ENCODE data around the gene ZFPL1.

Gene ZFPL1

DNA sequence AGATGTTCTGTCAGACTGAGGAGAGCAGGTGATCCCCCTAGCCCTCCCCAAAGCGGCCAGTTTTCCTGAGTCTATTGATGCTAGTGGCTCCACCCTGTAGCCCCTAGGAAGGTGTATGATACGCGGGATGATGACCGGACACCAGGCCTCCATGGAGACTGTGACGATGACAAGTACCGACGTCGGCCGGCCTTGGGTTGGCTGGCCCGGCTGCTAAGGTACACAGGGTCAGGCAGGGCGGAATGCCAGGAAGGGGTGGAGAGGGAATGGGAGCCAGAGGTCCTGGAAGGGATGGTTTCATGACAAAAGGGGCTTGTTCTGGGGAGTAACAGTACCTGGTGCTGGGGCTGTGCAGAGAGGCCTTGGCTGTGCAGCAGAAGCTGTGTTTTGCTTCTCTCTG, 3.2 kb downstream of the ZFPL1 start:
- TF ChIP-seq ZBTB7A (IDR thresholded peaks at IDR 0.05; ENCODE audit: low read depth): no peak
- no peak for TF ChIP-seq YY1 (IDR thresholded peaks at IDR 0.05; ENCODE audit: low read depth)
- TF ChIP-seq RAD21 (IDR thresholded peaks at IDR 0.05; ENCODE audit: low read depth): no peak
- TF ChIP-seq TAF1 (IDR thresholded peaks at IDR 0.05; ENCODE audit: low read depth): no peak
- no peak for TF ChIP-seq EGR1 (IDR thresholded peaks at IDR 0.05)
- TF ChIP-seq EP300 (IDR thresholded peaks at IDR 0.05; ENCODE audit: borderline replicate concordance): no peak
- TF ChIP-seq, protein P1, sequence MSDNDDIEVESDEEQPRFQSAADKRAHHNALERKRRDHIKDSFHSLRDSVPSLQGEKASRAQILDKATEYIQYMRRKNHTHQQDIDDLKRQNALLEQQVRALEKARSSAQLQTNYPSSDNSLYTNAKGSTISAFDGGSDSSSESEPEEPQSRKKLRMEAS (IDR thresholded peaks at IDR 0.05): no peak
- TF ChIP-seq FOXM1 (IDR thresholded peaks at IDR 0.05; ENCODE audit: borderline replicate concordance, low read depth): no peak
- TF ChIP-seq NFIC (IDR thresholded peaks at IDR 0.05): no peak
- TF ChIP-seq CEBPB (IDR thresholded peaks at IDR 0.05): no peak

DNA sequence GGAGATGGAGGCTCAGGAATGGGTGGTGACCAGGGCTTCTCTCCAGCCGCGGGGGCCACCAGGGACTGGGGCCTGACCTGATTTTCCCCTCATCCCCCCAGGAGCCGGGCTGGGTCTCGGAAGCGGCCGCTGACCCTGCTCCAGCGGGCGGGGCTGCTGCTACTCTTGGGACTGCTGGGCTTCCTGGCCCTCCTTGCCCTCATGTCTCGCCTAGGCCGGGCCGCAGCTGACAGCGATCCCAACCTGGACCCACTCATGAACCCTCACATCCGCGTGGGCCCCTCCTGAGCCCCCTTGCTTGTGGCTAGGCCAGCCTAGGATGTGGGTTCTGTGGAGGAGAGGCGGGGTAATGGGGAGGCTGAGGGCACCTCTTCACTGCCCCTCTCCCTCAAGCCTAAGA, 3.8 kb downstream of the ZFPL1 start:
- TF ChIP-seq CEBPB (IDR thresholded peaks at IDR 0.05): no peak
- no peak for TF ChIP-seq TEAD4 (IDR thresholded peaks at IDR 0.05)

DNA sequence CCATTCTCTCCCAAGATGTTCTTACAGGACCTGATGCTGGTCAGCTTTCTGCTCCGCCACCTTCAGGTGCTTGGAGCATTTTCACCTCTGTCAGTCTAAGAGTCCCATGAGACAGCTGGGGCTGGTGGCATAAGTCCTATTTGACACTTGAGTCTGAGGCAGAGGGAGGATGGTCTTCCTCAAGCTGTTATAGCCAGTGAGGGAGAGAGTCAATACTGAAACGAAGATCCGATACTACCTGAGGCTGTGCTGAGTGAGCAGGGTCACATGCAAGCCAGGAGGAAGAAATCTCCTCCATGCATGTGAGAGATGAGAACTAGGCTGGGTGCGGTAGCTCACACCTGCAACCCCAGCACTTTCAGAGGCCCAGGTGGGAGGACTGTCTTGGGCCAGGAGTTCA, 5.6 kb downstream of the ZFPL1 start:
- TF ChIP-seq TAF1 (IDR thresholded peaks at IDR 0.05; ENCODE audit: low read depth) (no peak), NFIC (IDR thresholded peaks at IDR 0.05) (no peak), FOXM1 (IDR thresholded peaks at IDR 0.05; ENCODE audit: borderline replicate concordance, low read depth) (no peak), ZBTB7A (IDR thresholded peaks at IDR 0.05; ENCODE audit: low read depth) (no peak), EP300 (IDR thresholded peaks at IDR 0.05; ENCODE audit: borderline replicate concordance) (no peak), TEAD4 (IDR thresholded peaks at IDR 0.05) (no peak), CREB1 (IDR thresholded peaks at IDR 0.05; ENCODE audit: low read depth) (no peak), EGR1 (IDR thresholded peaks at IDR 0.05) (no peak)
- TF ChIP-seq, protein P1 (IDR thresholded peaks at IDR 0.05): no peak
- TF ChIP-seq, protein P2, sequence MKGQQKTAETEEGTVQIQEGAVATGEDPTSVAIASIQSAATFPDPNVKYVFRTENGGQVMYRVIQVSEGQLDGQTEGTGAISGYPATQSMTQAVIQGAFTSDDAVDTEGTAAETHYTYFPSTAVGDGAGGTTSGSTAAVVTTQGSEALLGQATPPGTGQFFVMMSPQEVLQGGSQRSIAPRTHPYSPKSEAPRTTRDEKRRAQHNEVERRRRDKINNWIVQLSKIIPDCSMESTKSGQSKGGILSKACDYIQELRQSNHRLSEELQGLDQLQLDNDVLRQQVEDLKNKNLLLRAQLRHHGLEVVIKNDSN (IDR thresholded peaks at IDR 0.05): no peak

DNA sequence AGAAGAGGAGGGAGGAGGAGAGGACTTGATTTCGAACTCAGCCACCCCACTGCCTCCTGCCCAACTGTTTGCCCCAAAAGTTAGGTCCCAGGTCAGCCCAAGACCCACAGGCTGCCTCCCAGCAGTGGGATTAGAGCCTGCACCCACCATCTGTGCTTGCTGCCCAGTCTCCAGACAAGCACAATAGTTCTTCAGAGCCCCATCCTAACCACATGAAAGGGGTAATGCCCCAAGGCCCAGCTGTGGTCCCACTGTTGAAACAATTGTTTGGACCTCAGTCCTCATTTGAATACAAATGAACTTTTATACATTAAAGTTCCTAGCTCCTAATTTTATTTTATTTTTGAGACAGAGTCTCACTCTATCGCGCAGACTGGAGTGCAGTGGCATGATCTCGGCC, 6.6 kb downstream of the ZFPL1 start:
- TF ChIP-seq TEAD4 (IDR thresholded peaks at IDR 0.05): no peak
- TF ChIP-seq, protein P2 (IDR thresholded peaks at IDR 0.05): no peak
- TF ChIP-seq TCF12 (IDR thresholded peaks at IDR 0.05; ENCODE audit: low read depth): no peak
- no peak for TF ChIP-seq CREB1 (IDR thresholded peaks at IDR 0.05; ENCODE audit: low read depth)
- no peak for TF ChIP-seq YY1 (IDR thresholded peaks at IDR 0.05; ENCODE audit: low read depth)
- TF ChIP-seq ZBTB7A (IDR thresholded peaks at IDR 0.05; ENCODE audit: low read depth): no peak
- no peak for TF ChIP-seq NFIC (IDR thresholded peaks at IDR 0.05)
- TF ChIP-seq, protein P1 (IDR thresholded peaks at IDR 0.05): no peak
- TF ChIP-seq FOXM1 (IDR thresholded peaks at IDR 0.05; ENCODE audit: borderline replicate concordance, low read depth): no peak
- no peak for TF ChIP-seq RAD21 (IDR thresholded peaks at IDR 0.05; ENCODE audit: low read depth)
- TF ChIP-seq EP300 (IDR thresholded peaks at IDR 0.05; ENCODE audit: borderline replicate concordance): no peak

DNA sequence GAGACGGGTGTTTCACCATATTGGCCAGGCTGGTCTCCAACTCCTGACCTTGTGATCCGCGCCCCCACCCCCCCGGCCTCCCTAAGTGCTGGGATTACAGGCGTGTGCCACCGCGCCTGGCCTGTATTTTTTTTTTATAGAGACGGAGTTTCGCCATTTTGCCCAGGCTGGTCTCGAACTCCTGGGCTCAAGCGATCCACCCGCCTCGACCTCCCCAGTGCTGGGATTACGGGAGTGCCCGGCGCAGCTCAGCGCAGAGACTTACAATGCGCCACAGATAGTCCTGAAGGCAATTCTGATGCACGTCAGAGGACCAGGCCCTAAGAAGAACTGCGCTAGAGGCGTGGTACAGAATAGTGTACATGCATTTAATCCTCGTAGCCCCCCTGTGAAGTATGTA, 11.4 kb downstream of the ZFPL1 start:
- TF ChIP-seq, protein P3, sequence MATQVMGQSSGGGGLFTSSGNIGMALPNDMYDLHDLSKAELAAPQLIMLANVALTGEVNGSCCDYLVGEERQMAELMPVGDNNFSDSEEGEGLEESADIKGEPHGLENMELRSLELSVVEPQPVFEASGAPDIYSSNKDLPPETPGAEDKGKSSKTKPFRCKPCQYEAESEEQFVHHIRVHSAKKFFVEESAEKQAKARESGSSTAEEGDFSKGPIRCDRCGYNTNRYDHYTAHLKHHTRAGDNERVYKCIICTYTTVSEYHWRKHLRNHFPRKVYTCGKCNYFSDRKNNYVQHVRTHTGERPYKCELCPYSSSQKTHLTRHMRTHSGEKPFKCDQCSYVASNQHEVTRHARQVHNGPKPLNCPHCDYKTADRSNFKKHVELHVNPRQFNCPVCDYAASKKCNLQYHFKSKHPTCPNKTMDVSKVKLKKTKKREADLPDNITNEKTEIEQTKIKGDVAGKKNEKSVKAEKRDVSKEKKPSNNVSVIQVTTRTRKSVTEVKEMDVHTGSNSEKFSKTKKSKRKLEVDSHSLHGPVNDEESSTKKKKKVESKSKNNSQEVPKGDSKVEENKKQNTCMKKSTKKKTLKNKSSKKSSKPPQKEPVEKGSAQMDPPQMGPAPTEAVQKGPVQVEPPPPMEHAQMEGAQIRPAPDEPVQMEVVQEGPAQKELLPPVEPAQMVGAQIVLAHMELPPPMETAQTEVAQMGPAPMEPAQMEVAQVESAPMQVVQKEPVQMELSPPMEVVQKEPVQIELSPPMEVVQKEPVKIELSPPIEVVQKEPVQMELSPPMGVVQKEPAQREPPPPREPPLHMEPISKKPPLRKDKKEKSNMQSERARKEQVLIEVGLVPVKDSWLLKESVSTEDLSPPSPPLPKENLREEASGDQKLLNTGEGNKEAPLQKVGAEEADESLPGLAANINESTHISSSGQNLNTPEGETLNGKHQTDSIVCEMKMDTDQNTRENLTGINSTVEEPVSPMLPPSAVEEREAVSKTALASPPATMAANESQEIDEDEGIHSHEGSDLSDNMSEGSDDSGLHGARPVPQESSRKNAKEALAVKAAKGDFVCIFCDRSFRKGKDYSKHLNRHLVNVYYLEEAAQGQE (IDR thresholded peaks at IDR 0.05; ENCODE audit: low read depth): no peak
- TF ChIP-seq, protein P2 (IDR thresholded peaks at IDR 0.05): no peak
- TF ChIP-seq, protein P1 (IDR thresholded peaks at IDR 0.05): no peak
- no peak for TF ChIP-seq TCF12 (IDR thresholded peaks at IDR 0.05; ENCODE audit: low read depth)
- no peak for TF ChIP-seq EGR1 (IDR thresholded peaks at IDR 0.05)
- no peak for TF ChIP-seq TEAD4 (IDR thresholded peaks at IDR 0.05)
- no peak for TF ChIP-seq ZBTB7A (IDR thresholded peaks at IDR 0.05; ENCODE audit: low read depth)

DNA sequence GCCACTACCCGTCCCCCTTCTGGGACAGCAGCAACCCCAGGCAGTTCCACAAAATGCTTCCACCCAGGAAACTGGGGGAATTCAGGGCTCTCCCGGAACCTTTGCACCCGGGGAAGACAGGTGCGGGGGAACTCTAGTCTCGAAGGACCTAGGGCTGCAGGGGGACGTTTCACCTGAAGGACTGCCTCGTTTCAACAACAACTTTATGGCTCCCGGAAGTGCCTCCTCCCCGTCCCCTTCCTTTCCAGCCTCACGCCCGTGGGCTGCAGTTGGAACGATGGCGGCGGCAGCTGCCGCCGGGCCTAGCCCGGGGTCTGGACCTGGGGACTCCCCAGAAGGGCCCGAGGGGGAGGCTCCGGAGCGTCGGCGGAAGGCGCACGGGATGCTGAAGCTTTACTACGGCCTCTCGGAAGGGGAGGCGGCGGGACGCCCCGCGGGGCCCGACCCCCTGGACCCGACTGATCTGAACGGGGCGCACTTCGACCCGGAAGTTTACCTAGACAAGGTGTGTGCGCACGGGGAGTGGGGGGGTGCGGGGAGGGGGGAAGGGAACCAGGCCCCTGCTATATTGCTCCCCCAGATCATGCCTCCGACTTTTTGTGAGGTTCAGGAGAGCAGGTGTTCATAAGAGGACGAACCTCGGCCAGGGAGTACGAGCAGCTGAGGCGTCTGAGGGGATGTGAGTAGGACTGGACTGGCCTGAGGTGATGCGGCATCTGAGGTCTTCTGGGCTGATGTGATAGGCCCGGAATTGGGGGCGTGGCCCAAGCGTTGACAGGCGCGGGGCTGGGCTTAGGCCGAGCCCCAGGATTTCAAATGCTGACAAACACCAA, 12.2 kb downstream of the ZFPL1 start, which contains the start of gene VPS51:
Gene VPS51 (plus strand): TSS at position 241 of the 833 bp plus-strand sequence. CDS start 37 bp downstream, at position 278.
- peak; percentile 38; the same call in 1 of the 2 replicates for TF ChIP-seq EGR1 (IDR thresholded peaks at IDR 0.05)
- peak; percentile 64; the same call in 1 of the 2 replicates for TF ChIP-seq ZBTB7A (IDR thresholded peaks at IDR 0.05; ENCODE audit: low read depth)
- peak; percentile 74 for TF ChIP-seq TAF1 (IDR thresholded peaks at IDR 0.05; ENCODE audit: low read depth)
- TF ChIP-seq EP300 (IDR thresholded peaks at IDR 0.05; ENCODE audit: borderline replicate concordance): peak; percentile 46; the same call in 1 of the 2 replicates
- TF ChIP-seq, protein P3 (IDR thresholded peaks at IDR 0.05; ENCODE audit: low read depth): no peak
- TF ChIP-seq CREB1 (IDR thresholded peaks at IDR 0.05; ENCODE audit: low read depth): peak; percentile 24; the same call in 1 of the 2 replicates
- TF ChIP-seq, protein P2 (IDR thresholded peaks at IDR 0.05): peak; percentile 76
- peak; percentile 37 for TF ChIP-seq TEAD4 (IDR thresholded peaks at IDR 0.05)
- no peak for TF ChIP-seq NFIC (IDR thresholded peaks at IDR 0.05)
- peak; percentile 89 for TF ChIP-seq YY1 (IDR thresholded peaks at IDR 0.05; ENCODE audit: low read depth)
- no peak for TF ChIP-seq RAD21 (IDR thresholded peaks at IDR 0.05; ENCODE audit: low read depth)
- TF ChIP-seq FOXM1 (IDR thresholded peaks at IDR 0.05; ENCODE audit: borderline replicate concordance, low read depth): no peak
- peak; percentile 81 for TF ChIP-seq TCF12 (IDR thresholded peaks at IDR 0.05; ENCODE audit: low read depth)
- TF ChIP-seq, protein P1 (IDR thresholded peaks at IDR 0.05): peak; percentile 88
- TF ChIP-seq CEBPB (IDR thresholded peaks at IDR 0.05): peak; percentile 31; the same call in 1 of the 2 replicates
